GM10847 (cell line): Measurements from ENCODE around the gene PLCB4.

Experiments used
- POLR2A ChIP-seq: IDR thresholded peaks from 2 replicates; pipeline ENCODE4 v1.6.1; 2011; ENCODE audit not compliant: insufficient read length; ENCODE audit errors: extremely low read depth

PLCB4 gene

DNA sequence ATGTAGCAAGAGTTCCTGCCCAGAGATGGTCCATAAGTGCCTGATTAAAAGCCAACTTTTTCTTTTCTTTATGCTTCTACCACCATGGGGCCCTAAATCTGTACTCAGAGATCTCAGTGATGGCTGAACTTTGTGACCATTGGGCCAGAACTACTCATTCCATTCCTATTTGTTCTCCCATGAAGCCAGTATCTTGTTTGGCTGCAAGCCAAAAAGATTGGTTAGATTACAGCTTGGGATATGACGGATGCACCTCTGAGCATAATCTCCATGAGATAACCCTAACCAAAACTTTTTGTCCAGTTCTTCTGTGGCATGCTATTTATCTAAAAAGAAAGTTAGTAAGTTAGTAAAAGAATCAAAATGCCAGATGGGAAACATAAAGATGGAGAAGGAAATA, 72.2 kb downstream of the PLCB4 start:
- TF ChIP-seq POLR2A = no peak

DNA sequence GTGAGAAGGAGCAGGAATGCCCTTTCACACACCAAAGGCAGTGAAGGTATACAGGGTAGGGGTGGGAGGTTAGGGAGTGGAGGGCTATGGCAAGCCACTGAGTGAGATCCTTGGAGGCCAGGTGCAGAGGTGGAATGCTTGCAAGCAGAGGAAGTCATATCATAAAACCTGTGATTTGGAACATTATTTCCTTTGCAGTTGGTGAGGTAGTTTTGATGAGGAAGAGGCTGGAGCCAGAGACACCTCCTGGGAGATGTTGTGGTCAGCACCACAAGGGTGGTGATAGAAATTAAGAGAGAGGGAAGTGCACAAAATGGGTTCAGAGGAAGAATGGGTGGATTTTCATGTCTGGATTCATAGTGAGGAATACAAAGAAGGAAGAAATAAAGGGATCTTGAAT, 73.0 kb downstream of the PLCB4 start:
- TF ChIP-seq POLR2A = no peak

DNA sequence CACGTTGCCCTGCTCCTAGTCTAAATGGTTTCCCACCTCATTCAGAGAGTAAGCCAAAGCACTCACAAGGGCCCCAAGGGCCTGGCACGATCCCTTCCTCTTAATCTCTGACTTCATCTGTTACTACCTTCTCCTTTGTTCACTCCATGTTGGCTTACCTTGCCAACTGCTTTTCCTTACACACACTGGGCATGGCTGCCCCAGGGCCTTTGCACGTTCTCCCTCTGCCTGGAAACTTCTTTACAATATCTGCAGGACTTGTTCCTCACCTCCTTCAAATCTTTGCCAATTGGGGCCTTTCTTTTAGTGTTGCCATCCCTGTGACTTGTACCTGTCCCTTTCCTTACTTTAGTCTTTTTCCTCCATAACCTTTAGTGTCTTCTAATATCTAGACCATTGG, 73.9 kb downstream of the PLCB4 start:
- no peak for TF ChIP-seq POLR2A

DNA sequence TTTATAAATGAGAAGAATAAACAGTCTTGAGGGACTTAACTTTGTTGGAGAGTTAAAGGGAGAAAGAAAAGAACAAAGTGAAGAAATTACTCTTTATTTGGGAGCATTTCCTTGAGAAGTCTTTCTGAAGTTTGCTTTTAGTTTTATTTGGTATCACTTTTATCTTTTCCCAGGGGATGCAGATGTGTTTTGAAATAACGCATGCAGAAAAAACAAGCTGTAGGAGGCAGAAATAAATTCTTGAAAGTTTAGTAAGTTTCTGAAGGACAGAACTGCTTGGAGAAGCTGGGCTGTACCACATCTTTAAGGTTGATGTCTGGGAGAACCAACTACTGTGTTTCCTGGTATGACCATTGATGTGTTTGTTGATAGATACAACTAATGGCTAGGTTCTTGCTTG, 75.0 kb downstream of the PLCB4 start:
- TF ChIP-seq POLR2A = no peak

DNA sequence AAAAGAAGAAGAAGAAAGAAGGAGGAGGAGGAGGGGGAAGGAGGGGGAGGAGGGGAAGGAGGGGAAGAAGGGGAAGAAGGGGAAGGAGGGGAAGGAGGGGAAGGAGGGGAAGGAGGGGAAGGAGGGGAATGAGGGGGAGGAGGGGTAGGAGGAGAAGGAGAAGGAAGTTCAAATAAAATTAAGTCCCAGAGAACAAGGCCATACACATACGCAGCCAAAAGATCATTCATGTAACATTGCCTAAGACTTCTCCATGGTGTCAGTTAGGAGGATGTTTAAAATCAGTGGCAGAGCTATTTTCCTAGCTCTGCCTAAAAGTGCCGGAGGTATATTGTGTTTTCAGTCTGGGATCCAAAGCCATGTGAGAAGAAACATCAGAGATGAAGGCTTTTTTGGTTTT, 75.8 kb downstream of the PLCB4 start:
- TF ChIP-seq POLR2A = no peak

DNA sequence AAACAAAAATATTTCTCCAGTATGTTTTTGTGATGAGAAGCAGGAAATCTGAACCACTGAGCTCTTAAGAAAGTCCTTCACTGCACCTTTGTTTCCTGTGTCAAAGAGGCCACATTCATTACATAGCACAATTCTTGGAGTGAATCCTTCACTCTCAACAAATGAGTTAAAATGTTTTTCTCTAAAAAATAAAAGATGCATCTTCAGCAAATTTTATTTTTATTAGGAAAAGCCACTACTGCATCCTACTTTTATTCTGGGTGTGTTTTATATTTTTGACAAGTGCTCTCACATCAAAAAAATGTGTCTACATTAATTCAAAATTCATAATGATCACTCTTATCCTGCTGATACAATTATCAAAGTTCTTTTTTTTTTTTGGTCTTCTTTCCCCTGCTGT, 76.3 kb downstream of the PLCB4 start:
- TF ChIP-seq POLR2A = no peak

DNA sequence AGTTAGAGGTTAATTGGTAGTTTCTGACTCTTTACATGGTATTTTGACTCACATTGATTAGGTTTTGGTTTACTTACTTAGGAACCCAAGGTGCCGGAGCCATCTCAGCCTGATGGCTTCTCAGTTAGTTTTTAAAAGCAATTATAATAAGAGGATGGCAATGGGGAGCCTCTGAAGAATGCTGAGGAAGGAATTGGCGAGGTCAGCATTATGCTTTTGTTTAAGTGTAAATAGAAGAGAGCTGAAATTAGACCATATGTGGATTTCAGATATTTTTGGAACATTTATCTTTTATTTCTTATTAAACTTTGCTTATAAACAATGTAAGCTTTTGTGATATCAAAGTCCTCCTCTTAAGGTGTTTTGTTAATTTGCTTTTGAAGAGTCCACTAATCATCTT, 77.8 kb downstream of the PLCB4 start:
- TF ChIP-seq POLR2A = no peak

DNA sequence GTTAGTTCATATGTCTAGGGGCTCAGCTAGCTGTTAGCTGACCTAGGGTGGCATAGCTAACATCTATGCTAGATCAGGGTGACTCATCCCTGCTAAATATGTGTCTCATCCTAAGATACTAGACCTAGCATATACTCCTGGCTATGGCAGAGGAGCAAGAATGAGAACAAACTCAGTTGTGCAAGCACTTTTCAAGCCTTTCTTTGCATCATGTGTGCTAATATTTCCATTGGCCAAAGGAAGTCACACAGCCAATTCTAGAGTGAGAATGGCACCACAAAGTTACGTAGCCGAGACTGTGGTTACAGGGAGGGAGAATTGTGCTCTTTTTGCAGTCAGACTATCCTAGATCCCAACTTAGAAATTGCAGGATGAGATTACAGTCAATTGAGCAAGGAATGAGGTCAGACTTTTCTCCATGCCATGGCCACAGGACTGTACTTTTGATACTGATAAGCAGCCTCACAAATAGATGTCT, 78.7 kb downstream of the PLCB4 start:
- no peak for TF ChIP-seq POLR2A

DNA sequence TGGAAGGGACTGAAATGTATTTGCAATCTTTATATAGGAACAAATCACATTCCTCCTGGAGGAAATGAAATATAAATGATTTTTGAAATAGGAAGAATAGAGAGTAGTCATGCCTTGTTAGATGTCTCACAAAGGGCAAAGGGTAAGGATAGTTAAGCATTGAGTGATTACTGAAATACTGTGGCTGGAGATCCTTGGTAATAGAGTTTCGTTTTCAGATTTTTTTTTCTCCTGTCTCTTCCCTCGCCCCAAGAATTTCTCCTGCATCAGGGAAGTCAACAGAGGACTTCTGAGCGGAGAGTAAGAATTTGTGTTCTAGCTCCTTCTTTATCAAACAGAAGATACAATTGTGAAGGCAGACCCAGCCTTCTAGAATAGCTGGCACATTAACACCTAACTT, 79.4 kb downstream of the PLCB4 start:
- TF ChIP-seq POLR2A = no peak

DNA sequence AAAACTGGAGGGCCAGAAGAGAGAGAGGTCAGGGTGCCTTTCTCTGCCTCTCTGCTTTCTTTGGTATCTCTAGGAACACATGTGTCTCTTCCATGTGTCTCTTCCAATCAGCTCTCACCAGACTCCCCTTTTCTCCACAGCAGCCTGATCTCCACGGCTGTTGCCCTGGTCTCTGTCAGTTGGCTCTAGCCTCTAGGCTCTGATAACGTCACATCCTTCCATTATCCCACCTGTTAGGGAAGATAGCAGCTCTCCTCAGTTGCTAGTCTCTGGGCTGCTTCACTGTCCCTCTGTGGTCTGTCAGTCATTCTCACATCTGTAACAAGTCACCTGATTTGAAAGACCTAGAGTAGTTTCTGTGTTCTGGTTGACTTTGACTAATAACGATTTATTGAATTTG, 80.2 kb downstream of the PLCB4 start:
- TF ChIP-seq POLR2A = no peak

DNA sequence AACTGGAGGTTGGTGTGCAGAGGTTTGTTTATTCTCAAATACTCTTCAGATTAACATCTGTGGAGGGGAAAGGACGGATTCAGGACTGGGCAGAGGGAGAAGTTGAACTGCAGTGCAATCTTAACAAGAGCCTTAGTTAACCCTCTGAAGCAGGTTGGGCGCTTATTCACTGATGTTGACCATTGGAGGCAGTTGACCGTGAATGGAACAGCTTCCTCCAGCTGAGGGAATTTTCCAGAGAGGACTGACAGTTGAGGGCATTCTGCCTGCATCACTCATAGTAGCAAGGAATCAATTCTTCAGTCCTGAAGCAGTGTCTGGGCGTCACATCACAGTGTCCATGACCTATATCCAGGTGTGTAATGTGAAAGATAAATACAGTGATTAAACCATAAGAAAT, 80.9 kb downstream of the PLCB4 start:
- TF ChIP-seq POLR2A = no peak

DNA sequence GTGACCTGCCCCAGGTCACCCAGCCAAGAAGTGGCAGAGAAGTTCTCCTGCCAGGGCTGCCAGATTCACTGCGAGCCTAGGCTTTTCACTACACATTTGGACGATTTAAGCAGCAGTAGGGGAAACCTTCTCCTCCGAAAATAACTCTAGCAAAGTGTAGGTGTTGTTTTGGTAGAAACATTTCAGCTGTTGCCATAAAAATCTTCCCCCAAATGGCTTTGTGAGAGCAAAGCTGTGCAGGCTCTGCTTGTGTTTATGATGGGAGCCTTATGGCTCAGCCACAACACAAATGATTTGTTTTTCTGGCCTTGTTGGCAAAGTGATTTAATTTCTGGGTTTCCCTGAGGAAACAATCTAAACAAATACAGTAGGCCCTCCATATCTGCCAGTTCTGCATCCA, 81.8 kb downstream of the PLCB4 start:
- no peak for TF ChIP-seq POLR2A

DNA sequence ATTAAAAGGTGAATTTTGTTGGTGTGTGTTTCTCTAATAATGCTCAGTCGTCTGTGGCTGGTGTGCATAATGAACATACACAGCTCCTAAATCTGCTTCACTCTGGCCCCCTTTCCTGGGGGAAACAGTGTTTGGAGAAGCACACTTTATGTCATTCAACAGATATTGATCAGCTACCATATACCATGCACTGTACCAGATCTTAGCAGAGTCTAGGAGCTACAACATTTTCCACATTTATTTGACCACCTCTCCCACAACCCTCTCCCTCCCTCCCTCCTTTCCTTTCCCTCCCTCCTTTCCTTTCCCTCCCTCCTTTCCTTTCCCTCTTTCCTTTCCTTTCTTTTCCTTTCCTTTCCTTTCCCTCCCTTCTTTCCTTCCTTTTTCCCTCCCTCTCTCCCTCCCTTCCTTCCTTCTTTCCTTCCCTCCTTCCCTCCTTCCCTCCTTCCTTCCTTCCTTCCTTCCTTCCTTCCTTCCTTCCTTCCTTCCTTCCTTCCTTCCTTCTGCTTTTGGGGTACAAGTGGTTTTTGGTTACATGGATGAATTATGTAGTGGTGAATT, 85.7 kb downstream of the PLCB4 start:
- TF ChIP-seq POLR2A = no peak

DNA sequence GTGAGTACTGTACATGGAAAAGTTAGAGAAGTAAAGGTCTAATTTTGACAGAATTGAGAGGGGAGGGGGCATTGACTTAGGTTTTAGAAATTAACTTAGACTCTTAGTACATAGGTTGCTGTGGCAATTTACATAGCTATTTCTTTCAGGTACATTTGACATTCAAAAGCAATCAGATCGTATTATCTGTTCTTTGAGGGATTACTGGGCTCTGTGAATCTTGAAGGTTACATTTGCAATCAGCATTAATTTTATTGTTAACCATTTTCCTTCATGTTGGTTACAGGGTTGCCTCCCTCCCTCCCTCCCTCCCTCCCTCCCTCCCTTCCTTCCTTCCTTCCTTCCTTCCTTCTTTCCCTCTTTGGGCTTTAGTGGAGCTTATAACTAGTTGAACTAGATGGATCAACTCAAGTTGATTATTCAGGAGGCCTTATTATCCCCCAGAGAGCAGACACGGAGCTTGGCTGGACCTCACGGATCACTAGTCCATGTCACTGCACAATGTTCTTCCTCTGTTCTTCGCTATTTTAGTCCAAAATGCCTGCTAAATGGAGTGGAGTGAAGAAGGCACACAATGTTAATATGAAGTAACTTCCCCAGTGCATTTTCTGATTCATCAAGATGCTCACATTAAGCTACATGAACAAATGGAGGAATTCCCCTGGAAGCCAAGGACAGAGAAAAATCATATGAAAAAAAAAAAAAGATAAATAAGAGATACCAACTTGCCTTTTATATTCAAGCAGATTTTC, 87.8 kb downstream of the PLCB4 start:
- no peak for TF ChIP-seq POLR2A

DNA sequence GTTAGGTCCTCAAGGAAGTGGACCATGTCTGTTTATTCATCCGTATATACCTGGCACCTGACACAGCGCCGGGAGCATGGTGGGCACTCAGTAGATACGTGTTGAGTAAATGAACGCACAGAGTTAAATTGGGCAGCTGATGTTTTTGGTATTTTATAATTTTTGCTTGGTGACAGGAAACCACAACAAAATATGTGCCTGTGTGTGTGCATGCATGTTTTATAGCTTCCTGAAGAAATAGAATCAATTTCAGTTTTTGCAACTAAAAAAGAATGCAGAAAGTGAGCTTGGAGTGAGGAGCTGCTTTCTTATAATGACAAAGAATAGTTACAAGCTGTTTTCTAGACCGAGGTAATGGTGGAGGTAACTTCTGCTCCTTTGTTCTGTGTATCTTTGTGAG, 91.4 kb downstream of the PLCB4 start:
- TF ChIP-seq POLR2A = no peak

DNA sequence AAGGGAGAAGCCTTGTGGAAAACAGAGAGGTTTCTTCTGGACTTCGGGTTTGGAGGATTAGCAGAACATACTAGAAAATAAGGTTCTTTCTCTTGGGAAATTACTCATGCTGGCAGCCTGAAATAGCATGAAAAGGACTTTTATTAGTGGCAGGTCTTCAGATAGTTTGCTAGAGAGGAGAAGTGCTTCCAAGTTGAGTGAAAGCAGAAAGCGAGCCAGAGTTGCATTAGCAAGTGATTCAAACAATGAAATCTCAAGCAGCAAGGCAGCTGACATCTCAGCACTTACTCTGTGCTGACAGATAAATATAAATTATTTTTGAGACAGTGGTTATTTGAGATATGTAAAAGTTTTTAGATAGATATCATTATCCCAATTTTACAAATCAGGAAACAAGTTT, 91.9 kb downstream of the PLCB4 start:
- no peak for TF ChIP-seq POLR2A

DNA sequence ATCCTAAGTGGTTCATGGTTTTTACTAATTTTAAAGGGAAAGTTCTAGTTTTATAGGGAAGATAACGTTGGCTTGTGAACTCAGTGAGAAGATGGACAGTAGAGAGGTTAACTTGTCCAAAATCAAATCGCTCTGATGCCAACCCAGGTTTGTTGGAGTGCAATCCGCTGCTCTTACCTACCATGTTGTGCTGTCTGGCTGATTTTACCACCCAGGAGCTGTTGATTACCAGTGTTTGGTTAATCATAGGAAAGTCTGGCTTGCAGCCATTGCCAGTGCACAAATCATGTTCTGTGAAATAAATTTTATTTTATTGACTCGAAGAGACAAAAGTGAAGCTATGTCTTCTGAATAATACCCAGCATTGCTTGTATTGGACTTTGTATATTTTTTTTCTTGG, 92.4 kb downstream of the PLCB4 start:
- TF ChIP-seq POLR2A = no peak
